SJCRH30 (cell line): Measurements from ENCODE around the gene EPHX1. TPM values are rescaled to one million over a fixed set of nuclear protein-coding genes. Genes with fewer than 3 reads are reported as not detected.
A peak's percentile ranks its signal among the peaks of the same experiment; 100 is the strongest.

Experiments
- DNase-seq, 2 experiments: peaks; one replicate each; pipeline ENCODE4 v3.0.0-alpha.2; 2015 to 2020
- H3K27ac ChIP-seq: fragments of 250-450 bp; sonication (Bioruptor Pico); 2 replicates; pipeline ENCODE4 v1.5.1; 2020; ENCODE audit warnings: mild to moderate bottlenecking, moderate library complexity
- H3K27me3 ChIP-seq: fragments of 250-450 bp; sonication (Bioruptor Pico); 2 replicates; pipeline ENCODE4 v1.5.1; 2020; ENCODE audit warnings: mild to moderate bottlenecking, moderate library complexity
- H3K36me3 ChIP-seq: fragments of 250-450 bp; sonication (Bioruptor Pico); 2 replicates; pipeline ENCODE4 v1.5.1; 2020; ENCODE audit warnings: mild to moderate bottlenecking, moderate library complexity
- H3K4me1 ChIP-seq: fragments of 250-450 bp; sonication (Bioruptor Pico); 2 replicates; pipeline ENCODE4 v1.5.1; 2020; ENCODE audit warnings: mild to moderate bottlenecking, moderate library complexity
- H3K4me3 ChIP-seq: fragments of 250-450 bp; sonication (Bioruptor Pico); 2 replicates; pipeline ENCODE4 v1.5.1; 2020; ENCODE audit warnings: mild to moderate bottlenecking, moderate library complexity
- H3K9me3 ChIP-seq: fragments of 250-450 bp; sonication (Bioruptor Pico); replicated peaks from 2 replicates; pipeline ENCODE4 v1.5.1; 2020; ENCODE audit warnings: mild to moderate bottlenecking, moderate library complexity
- total RNA-seq: library from RNA; depleted of rRNA; stranded (reverse); fragments of >200 nt; shearing (Covaris generic); gene quantifications from 2 replicates; pipeline ENCODE4 v1.2.3, GENCODE V29; 2014

EPHX1 gene
- total RNA-seq, 1 experiment from 2014 or later: 7.2 TPM

DNA sequence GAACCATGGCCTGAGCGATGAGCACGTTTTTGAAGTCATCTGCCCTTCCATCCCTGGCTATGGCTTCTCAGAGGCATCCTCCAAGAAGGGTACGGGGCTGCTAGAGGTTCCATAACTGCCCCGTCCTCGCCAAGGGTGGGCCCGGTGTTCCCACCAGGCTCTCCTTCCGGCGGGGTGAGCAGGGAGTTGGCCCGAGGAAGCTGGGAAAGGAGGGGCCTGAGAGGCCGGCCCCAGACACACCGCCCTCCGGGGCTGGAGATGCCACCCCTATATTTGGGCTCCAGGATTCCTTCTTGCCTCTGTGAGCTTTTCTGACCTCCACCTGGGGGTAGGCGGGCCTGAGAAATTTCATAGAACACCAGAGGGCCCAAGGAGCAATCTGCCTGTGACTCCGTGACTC lies 28.9 kb downstream of the EPHX1 start:
- Histone ChIP-seq H3K27me3 (no peaks in the 10 kb centered on the region; the same call in 1 of the 2 replicates), H3K4me1 (no peaks in the 10 kb centered on the region), H3K9me3 (no peaks in the 10 kb centered on the region), H3K4me3 (no peak overlapping the region), H3K36me3 (no peaks in the 10 kb centered on the region), H3K27ac (no peak overlapping the region)
- DNase-seq: no peak

DNA sequence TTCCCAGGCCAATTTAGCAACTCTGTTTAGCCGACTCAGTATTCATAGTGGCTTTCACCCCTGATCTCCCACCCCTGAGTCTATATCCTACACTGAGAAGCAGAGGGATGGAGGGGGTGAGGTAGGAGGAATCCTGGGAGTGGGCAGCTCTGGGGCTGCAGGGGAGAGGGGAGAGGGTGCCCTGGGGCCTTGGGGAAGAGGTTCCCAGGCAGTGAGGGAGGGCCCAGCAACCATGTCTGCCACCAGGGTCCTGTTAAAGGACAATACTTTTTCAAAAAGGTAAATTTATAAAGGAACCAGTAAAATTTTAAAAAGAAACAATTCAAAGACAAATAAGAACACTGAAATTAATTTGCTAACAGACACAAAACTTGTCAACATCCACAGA lies 30.3 kb downstream of the EPHX1 start:
- H3K27me3 ChIP-seq: no peaks in the 10 kb centered on the region; the same call in 1 of the 2 replicates
- H3K36me3 ChIP-seq: no peaks in the 10 kb centered on the region
- H3K9me3 ChIP-seq: no peaks in the 10 kb centered on the region
- H3K4me3 ChIP-seq: no peak overlapping the region
- H3K27ac ChIP-seq: no peak overlapping the region
- no peaks in the 10 kb centered on the region for H3K4me1 ChIP-seq
- DNase-seq: no peak

DNA sequence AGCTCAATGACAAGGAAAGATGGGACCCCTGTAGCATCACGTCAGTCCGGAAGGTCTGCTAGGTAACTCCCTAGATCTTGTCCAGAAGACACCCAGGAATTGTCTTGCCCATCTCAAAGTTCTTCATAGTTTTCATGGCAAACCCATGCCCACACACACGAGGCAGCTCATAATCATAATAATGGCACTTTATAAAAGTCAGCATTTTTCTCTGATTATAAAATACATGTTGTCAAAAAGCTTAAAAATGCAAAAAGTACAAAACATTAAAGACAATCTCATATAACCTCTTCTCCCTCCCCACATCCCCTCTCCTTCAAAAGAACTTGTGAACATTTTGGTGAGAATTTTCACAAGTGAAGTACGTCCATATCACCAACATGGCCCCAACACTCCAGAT lies 30.8 kb downstream of the EPHX1 start:
- DNase-seq: no peak
- no peaks in the 10 kb centered on the region for H3K36me3 ChIP-seq

DNA sequence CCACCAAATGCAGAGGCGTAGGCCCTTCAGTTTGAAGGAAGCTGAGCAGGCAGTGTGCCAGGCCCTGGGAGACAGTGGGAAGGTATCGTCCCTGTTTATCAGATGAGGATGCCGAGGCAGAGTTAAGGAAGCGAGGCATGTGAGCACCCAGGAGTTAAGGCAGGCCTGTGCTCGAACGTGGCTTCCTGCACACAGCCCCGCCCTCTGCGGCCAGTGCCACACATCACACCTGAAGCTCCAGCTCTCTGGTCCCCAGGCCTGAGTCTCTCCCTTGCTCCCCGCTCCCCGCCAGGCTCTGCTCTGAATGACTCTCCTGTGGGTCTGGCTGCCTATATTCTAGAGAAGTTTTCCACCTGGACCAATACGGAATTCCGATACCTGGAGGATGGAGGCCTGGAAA lies 32.1 kb downstream of the EPHX1 start:
- no peaks in the 10 kb centered on the region for H3K36me3 ChIP-seq
- no peaks in the 10 kb centered on the region for H3K9me3 ChIP-seq
- no peaks in the 10 kb centered on the region for H3K4me1 ChIP-seq
- no peak overlapping the region for H3K4me3 ChIP-seq
- H3K27me3 ChIP-seq: no peaks in the 10 kb centered on the region; the same call in 1 of the 2 replicates
- DNase-seq: no peak
- H3K27ac ChIP-seq: no peak overlapping the region

More for the DNA sequence above, 30.8 kb downstream of the EPHX1 start:
- Histone ChIP-seq H3K27ac (no peak overlapping the region), H3K27me3 (no peaks in the 10 kb centered on the region; the same call in 1 of the 2 replicates), H3K4me1 (no peaks in the 10 kb centered on the region), H3K4me3 (no peak overlapping the region), H3K9me3 (no peaks in the 10 kb centered on the region)

DNA sequence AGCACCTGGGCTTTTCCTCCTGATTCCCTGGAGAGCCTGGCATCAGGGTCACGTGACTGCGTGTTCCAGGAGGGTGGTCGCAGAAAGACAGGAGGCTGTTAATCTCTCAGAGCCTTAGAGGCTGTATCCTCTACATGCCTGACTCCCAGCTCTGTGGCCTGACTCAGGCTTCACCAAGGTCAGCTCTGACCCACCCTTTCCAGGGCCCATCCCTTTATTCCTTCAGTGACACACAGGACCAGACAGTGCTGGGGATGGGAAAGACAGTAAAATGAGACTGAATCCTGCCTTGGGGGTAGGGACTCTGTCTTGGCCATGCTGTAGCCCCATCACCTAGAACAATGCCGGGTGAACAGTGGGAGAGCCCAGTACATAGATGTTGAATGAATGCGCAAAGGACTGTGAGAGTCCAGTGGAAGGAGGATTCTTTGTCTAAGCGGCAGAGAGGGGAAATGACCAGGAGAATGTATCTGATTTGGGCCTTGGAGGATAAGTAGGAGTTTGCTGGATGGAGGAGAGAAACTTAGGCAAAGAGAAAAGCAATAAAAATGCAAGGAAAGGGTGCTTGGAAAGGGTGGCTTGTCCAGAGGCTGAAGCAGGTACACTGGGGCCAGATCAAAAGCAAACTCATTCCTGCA lies 33.0 kb downstream of the EPHX1 start:
- Histone ChIP-seq H3K27ac (no peak overlapping the region), H3K36me3 (no peaks in the 10 kb centered on the region), H3K4me3 (no peak overlapping the region), H3K27me3 (no peaks in the 10 kb centered on the region; the same call in 1 of the 2 replicates), H3K4me1 (no peaks in the 10 kb centered on the region), H3K9me3 (no peaks in the 10 kb centered on the region)
- no peak for DNase-seq

DNA sequence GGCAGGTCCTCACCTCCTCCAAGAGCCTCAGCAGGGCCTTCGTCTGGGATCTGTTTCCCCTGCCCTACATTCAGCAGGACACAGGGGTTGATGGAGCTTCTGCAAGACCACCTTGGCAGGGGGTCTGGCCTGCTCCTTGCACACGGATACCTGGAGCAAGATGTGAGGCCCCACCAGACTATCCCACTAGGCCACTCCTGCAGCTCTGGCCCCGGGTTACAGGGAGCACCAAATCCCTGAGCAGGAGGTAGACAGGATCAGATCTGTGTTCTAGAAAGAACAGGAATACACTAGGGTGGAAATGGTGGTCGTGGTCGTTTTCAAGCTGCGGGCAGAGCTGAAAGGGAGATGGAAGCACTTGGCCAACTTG lies 33.5 kb downstream of the EPHX1 start:
- no peak overlapping the region for H3K27ac ChIP-seq
- DNase-seq: no peak
- H3K4me1 ChIP-seq: no peaks in the 10 kb centered on the region
- no peaks in the 10 kb centered on the region for H3K27me3 ChIP-seq
- no peaks in the 10 kb centered on the region for H3K9me3 ChIP-seq
- H3K36me3 ChIP-seq: no peaks in the 10 kb centered on the region
- no peak overlapping the region for H3K4me3 ChIP-seq

DNA sequence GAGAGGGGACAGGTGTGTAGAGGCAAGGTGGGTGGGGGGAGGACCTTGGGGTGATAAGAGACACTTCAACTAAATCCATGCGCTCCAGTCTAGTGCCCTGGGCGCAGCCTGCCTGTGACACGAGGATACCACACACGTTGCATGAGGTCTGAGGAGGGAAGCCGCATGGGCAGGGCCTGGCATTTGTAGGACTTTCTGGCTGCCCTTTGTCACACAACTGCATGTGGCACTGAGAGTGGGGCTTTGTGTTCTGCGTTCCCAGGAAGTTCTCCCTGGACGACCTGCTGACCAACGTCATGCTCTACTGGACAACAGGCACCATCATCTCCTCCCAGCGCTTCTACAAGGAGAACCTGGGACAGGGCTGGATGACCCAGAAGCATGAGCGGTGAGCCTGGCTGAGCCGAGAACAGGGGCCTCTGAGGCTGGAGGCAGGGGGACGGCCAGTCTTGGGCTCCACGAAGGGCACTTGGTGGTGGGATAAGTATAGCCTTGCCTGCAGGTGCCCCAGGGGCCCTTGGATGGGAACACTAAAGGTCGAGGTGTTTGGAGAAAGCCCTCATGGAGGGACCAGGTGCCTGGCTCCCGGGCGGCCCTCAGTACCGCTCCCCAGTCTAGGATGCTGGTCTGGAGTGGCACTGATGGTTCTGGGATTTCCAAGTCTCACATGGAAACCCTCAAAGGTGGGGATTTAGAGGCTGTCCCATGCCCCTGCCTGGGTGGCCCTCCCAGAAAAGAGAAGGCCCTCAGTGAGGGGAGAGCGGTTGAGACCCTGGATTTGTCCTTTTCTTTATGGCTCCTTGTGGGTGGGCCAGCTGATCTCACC lies 34.5 kb downstream of the EPHX1 start:
- Histone ChIP-seq H3K36me3 (peaks cover under 1% of the 10 kb centered on the region; the same call in 1 of the 2 replicates), H3K9me3 (no peaks in the 10 kb centered on the region), H3K27ac (no peak overlapping the region), H3K4me1 (no peaks in the 10 kb centered on the region), H3K27me3 (no peaks in the 10 kb centered on the region), H3K4me3 (no peak overlapping the region)
- no peak for DNase-seq

DNA sequence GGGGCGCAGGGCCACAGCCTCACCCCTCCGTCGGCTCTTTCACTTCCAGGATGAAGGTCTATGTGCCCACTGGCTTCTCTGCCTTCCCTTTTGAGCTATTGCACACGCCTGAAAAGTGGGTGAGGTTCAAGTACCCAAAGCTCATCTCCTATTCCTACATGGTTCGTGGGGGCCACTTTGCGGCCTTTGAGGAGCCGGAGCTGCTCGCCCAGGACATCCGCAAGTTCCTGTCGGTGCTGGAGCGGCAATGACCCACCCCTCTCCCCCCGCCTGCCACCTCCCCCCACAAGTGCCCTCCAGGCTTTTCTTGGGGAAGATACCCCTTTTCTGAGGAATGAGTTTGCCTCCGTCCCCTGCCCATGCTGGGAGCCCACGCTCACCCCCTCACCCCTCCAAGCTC lies 35.2 kb downstream of the EPHX1 start:
- no peaks in the 10 kb centered on the region for H3K27me3 ChIP-seq
- no peak for DNase-seq
- H3K36me3 ChIP-seq: peaks cover 3% of the 10 kb centered on the region; the same call in 1 of the 2 replicates
- H3K9me3 ChIP-seq: no peaks in the 10 kb centered on the region
- no peak overlapping the region for H3K4me3 ChIP-seq
- H3K4me1 ChIP-seq: no peaks in the 10 kb centered on the region
- no peak overlapping the region for H3K27ac ChIP-seq

DNA sequence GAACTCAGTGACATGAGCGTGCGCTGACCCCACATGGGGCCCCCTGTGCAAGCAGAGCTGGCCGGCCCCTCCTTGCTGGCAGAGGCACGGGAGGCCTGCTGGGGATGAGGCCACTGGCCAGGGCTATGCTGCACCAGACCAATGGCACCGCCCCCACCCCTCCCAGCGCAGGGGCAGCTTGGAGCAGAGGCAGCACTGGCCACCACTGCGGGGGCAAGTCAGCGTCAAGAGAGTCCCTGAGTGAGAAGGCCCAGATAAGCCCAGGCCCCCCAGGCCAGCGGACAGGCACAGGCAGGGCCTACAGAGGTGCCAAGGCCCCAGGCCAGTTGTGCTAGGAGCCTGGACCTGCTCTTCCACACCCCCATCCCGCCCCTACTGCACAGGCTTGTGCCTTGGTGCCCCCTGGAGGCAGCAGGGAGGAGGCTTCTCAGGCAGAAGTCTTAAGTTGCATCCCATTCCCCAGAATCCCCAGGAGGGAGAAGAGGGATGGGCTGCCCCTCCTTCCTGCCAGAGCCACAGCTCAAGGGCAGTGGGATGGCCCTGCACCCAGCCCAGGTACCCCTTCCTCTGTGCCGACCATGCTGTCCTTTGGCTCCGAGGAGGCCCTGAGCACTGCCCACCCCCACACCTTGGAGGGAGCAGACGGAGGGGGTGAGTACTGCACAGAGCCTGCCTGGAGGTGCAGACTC lies 35.8 kb downstream of the EPHX1 start:
- no peak overlapping the region for H3K4me3 ChIP-seq
- no peaks in the 10 kb centered on the region for H3K4me1 ChIP-seq
- no peaks in the 10 kb centered on the region for H3K27me3 ChIP-seq
- H3K9me3 ChIP-seq: no peaks in the 10 kb centered on the region
- H3K36me3 ChIP-seq: peaks cover 3% of the 10 kb centered on the region; the same call in 1 of the 2 replicates
- H3K27ac ChIP-seq: no peak overlapping the region
- peak; percentile 88 to 89 for DNase-seq

DNA sequence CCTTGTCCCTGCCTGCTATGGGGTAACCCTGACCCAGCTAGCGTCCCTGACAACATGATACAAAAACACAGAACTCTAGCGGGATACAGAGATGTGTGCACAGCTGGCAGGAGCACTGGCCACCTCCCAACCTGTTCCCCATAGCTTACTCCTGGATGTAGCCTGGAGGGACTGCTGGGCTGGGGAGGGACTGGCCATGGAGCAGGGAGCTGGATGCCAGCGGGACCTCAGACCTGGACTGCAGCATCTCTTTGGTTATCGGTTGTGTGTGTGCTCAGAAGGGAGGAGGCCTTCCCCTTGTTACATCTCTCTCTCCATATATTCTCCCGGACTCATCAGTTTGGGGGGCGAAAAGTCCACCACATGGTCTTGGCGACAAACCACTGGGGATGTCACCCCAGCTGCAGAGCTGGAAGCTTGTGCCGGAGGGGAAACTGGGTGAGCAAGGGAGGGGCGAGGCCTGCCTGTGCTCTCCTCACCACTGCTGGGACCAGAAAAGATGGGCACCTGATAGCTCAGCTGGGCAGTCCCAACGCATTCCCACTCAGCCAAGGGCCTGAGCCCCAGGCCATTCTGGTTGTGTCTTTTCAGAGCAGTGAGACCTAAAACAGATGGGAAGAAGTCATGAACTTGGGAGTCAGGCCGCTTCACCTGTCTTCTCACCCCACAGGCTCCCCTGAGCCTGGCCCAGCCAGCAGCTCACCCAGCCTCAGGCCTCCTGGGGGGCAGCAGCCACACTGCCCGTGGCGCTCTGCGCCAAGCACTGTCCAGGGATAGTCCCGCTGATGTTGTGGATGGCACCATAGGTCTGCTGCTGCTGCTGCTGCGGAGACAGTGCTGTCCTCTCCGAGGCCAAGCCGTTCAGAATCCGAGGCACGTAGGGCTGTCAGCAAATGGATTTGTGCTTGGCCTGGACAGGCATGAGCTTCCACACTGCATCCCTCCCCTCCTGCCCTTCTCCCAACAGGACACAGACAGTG lies 36.7 kb downstream of the EPHX1 start:
- H3K36me3 ChIP-seq: peaks cover 3% of the 10 kb centered on the region; the same call in 1 of the 2 replicates
- no peak overlapping the region for H3K27ac ChIP-seq
- no peaks in the 10 kb centered on the region for H3K27me3 ChIP-seq
- H3K4me3 ChIP-seq: no peak overlapping the region
- DNase-seq: no peak
- no peaks in the 10 kb centered on the region for H3K4me1 ChIP-seq
- no peaks in the 10 kb centered on the region for H3K9me3 ChIP-seq

DNA sequence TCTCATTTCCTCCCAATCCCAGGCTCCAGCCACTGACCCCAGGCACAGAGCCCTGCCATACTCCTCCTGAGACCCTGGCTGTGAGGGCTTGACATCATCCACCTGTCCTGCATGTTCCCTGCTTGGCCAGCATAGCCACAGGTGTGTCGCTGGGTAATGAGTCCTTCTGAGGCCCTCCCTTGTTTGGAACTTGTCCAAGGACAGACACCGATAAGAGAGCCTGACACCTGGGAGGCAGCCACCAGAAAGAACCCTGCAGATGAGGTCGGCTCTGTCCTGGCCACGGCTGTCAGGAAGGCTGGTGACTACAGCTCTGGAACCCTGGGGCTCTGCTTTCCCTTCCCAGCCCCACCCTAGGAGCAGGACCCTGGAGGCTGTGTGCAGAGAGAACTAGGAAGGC lies 37.7 kb downstream of the EPHX1 start:
- no peaks in the 10 kb centered on the region for H3K4me1 ChIP-seq
- no peak for DNase-seq
- H3K36me3 ChIP-seq: peaks cover 3% of the 10 kb centered on the region; the same call in 1 of the 2 replicates
- H3K9me3 ChIP-seq: no peaks in the 10 kb centered on the region
- no peak overlapping the region for H3K4me3 ChIP-seq
- H3K27ac ChIP-seq: no peak overlapping the region
- H3K27me3 ChIP-seq: no peaks in the 10 kb centered on the region

DNA sequence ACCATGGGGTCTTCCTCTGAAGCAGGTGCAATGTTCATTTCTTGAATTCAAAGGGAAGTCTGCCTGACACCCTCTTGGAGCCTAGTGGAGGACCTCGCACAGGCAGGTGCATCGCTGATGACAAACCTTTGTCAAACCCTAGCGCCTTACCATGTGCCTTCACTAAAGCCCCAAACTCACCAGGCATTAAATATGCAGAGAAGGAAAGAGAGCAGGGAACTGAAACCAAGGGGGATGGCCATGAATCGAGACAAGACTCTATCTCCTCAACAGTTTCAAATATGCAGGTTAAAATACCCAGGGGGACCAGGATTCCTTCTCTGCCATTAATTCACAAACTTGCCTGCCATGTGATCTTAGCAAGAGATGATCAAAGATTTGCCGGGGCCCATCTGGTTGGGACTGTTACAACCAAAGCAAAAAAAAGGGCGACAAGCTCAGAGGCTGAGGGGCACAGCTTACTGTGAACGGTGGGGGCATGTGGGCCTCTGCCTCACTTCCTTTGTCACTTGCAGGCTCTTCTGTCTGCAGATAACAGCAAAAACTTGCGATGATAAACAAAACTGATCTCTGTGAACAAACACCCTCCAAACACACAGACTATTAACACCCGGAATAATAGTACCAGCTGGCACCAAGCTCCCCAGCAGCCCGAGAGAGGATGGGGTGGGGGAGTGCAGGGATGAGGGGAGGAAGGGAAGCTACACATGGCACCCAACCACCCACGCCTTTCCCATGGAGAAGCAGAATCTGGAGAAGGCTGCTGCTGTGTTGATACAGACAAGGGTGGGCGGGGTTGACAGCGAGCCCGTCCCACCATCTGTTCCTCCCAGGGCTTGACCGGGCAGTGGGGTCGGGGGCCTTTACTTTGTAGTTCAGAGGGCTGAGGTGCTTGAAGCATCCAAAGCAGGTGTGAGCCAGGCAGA lies 38.4 kb downstream of the EPHX1 start:
- Histone ChIP-seq H3K4me3 (no peak overlapping the region), H3K36me3 (peaks cover 3% of the 10 kb centered on the region; the same call in 1 of the 2 replicates), H3K27ac (no peak overlapping the region), H3K9me3 (no peaks in the 10 kb centered on the region), H3K27me3 (no peaks in the 10 kb centered on the region), H3K4me1 (no peaks in the 10 kb centered on the region)
- no peak for DNase-seq

DNA sequence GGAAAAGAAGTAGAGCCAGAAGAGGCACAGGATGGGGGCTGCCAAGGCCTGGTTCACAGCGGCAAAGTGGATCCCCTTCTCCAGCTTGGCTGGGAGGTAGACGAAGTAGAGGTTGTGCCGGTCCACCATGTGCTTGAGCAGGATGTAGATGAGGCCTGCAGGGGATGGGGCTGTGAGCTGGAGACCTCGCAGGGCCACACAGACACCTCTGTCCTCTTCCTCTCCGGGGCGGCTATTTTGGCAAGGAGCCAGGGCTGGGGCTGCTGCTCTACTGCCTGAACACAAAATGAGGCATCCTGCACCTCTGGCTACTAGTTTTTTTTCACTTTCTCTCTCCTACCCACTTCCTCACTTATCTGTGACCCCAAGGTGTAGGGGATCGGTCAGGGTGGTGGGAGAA lies 40.0 kb downstream of the EPHX1 start:
- no peaks in the 10 kb centered on the region for H3K4me1 ChIP-seq
- DNase-seq: peak; percentile 46 to 54
- no peaks in the 10 kb centered on the region for H3K9me3 ChIP-seq
- no peak overlapping the region for H3K27ac ChIP-seq
- no peaks in the 10 kb centered on the region for H3K27me3 ChIP-seq
- no peak overlapping the region for H3K4me3 ChIP-seq
- H3K36me3 ChIP-seq: peaks cover 4% of the 10 kb centered on the region
